ENCODE data around the gene CDC16.

GRCh38 chr13:114200399-114200911, 34.2 kb upstream of the CDC16 start:
- no peak for TF ChIP-seq CTCF (IDR thresholded peaks at IDR 0.05 in 4 of 5, conservative IDR thresholded peaks at IDR 0.05 in 1 of 5)
- TF ChIP-seq POLR2A (IDR thresholded peaks at IDR 0.05): no peak

Data from gastrocnemius medialis (tissue), 4 donors.